Activated gamma-delta T cell treated with anti-CD3 and anti-CD28 coated beads, Interleukin-2, amount 50 U/mL, for 16 hours (primary cell): ENCODE data around the gene KAT2B.

Experiments used
- DNase-seq: peaks from one replicate; pipeline ENCODE4 v3.0.0-alpha.2; 2020; ENCODE audit warnings: low read depth

The KAT2B gene

DNA sequence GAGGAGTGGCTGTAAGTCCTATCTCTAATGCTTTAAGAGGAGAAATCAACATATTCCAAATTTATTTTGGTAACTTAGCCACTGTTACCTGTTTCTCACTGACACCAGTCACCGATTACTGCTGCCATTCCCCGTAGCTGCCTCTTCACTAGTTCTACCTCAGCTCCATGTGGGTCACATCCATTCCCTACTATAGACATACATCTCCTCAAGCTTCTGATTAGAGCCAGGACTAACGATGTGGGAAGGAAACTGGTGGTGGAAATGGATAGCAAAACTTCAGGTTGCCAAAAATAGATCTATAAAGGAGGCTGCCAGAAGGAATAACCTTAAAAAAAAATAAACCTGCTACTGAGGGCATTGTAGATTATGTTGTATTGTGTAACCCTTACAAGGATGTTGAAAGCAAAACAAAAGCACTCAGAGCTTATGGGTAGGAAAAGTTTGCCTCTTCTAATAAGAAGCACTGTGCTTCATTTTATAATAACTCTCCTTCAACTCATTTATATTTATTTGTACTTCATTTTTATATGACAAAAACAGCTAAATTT lies 56.0 kb downstream of the KAT2B start:
- no peak for DNase-seq

DNA sequence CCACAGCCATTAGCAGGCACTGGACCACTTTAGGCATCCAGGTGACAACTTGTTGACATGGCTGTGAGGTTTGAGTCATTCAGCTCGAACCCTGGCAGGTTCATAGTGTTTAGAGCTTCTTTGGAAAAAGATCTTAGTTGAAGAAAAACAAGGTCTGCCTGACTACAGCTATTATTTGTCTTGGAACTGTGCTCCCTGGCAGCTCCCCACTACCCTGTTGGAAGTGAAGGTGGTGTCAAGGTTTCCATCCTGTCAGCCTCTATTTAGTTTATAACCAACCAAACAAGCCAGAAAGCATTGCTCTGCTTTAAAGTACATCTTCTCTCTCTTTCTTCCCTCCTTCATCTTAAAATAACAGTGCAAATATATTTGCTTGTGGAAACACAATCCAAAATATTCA lies 56.8 kb downstream of the KAT2B start:
- DNase-seq, result no peak

DNA sequence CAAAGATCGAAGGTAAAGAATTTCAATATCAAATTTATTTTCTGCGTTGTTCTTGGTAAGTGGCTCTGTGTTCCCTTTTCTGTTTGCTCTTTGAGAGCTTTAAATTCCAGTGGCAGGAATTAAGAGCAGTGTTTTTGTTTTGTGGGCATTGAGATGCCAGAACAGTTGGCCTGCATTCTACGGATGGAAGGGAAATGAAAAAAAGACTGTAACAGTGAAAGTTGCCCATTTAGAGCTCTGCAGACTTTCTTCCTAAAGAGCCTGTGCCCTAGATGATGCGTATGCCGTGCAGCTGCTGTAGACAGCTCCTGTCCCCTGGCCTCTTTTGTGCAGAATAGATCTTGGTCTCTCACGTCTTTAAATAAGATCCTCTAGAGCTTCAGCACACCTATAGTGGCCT lies 58.8 kb downstream of the KAT2B start:
- DNase-seq, result no peak

DNA sequence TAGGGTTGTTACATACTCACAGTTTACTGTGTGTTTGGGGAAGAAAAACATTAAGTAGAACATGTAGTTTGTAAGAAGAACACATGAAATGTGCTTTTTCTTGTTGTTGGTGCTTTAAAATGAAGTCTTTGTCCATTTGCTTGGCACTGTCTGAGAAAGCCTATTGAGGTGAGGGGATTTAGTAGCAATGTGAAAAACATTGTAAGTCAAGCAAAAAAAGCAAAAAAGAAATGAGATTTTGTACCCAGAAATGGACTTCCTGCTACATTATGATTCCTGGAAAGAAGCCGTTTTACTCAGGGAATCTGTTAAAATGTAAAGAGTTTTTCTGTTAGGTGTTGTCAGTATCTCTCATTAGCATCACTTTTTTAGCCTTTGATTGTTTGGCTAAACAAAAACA lies 59.9 kb downstream of the KAT2B start:
- DNase-seq, result no peak

DNA sequence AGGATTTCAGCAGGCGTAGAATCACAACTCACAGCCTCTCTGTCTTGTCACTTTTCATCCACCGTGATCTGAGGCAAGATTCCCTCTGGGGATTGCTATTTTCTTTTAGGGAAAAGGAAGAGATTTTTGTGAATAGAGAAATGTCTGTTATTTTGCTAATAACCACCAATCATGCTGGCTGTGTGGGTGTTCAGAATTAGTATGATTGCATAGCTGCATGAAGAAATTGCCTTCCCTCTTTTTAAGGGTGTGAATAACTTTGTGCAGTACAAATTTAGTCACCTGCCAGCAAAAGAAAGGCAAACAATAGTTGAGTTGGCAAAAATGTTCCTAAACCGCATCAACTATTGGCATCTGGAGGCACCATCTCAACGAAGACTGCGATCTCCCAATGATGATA lies 60.8 kb downstream of the KAT2B start:
- DNase-seq, result no peak

DNA sequence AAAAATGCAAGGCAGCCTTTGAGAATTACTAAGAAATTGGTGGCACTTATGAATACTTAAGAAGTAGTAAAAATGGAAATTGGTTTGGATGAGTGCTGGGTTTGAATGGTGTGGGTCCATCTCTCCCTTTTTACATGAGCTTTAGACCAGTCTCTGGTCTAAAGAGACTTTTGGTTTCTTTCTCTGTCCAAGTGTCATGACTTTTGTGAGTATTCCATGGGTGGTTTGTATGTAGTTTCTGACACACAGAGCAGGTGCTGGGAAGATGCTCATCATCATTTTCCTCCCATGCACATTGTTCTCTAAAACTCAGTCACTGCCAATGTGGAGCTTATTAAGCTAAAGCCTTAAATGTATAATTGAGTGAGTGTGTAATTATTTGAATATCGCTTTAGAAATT lies 63.5 kb downstream of the KAT2B start:
- DNase-seq, result no peak

DNA sequence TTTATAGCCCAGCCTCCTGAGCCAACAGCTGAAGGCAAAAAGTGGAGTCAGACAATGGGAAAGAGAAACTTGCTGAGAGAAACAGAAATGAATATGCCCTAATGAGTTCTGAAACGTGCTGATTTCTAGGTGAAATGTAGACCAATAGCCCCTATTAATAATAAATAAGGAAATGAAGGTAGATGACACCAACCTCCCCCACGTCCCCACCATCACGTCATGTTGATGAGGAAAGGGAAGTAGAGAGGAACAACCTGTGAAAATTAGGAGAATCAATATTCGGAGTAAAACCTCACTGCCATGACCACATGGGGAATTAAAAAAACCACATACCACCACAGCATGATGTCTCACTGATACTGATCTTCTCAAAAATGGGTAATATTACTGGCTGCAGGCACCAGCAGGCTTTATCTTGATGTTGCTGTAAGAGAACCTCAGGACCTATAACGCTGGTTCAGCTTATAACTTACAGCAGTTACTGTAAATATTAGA lies 64.0 kb downstream of the KAT2B start:
- peak; percentile 12 for DNase-seq

DNA sequence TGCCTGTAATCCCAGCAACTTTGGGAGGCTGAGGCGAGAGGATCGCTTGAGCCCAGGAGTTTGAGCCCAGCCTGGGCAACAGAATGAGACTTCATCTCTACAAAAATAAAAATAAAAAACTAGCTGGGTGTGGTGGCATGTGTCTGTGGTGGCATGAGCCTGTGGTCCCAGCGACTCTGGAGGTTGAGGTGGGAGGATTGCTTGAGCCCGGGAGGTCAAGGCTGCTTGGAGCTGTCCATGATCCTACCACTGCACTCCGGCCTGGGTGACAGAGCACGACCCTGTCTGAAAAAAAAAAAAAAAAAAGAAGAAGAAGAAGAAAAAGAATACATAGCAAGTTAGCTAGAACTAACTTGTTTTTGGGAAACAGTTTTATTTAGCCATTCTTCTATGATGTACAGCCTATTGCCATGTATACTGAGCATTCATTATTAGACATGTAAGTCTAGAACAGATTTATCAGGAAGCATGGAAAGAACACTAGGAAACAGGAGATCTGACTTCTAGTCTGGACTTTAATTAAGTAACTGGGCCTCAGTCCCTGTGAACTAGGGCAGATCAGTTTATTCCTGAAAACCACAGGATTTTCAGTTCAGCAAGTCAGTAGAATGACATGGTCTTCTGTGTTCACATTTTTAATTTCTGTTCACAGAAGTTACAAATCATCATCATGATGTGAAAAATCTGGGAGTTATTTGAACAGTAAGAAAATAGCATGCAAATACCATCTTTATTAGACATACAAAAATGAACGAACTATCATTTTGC lies 65.5 kb downstream of the KAT2B start:
- no peak for DNase-seq

DNA sequence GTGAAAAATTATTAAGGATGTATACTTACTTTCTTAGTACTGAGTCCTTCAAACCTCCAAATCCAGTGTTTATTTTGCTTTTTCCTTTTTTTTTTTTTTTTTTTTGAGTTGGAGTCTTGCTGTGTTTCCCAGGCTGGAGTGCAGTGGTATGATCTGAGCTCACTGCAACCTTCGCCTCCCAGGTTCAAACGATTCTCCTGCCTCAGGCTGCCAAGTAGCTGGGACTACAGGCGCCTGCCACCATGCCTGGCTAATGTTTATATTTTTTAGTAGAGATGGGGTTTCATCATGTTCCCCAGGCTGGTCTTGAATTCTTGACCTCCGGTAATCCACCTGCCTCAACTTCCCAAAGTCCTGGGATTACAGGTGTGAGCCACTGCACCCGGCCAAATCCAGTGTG lies 67.5 kb downstream of the KAT2B start:
- no peak for DNase-seq

DNA sequence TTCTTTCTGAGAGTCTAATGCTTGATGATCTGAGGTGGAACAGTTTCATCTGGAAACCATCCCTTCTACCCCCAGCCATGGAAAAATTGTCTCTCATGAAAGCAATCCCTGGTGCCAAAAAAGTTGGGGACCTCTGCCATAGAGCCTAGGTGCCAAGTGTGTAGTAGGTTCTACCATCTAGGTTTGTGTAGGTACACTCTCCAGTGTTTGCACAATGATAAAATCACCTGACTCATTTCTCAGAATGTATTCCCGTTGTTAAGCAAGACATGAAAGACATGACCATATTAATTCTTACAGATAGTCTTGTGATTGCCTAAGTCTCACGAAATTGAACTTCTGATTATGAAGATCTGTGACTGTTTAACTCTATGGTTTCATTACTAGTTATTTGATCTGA lies 68.6 kb downstream of the KAT2B start:
- DNase-seq, result no peak

DNA sequence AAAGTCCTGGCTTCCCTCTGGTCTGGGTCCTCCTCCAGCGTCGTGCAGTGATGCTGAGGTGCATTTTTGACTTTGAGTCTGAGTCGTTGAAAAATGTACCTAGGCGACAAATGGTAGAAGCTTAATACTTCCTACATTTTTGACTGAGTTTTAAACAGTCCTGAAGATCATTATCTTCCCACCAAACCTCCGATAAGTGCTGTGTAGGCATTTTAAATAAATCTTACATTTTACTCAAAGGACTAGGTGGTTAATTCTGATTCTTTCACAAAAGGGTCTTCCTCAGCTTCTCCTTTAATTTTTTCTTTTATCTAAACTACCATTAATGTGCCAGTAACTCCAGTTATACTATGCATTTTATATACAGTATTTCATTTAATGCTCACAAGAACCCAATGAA lies 70.6 kb downstream of the KAT2B start:
- no peak for DNase-seq

DNA sequence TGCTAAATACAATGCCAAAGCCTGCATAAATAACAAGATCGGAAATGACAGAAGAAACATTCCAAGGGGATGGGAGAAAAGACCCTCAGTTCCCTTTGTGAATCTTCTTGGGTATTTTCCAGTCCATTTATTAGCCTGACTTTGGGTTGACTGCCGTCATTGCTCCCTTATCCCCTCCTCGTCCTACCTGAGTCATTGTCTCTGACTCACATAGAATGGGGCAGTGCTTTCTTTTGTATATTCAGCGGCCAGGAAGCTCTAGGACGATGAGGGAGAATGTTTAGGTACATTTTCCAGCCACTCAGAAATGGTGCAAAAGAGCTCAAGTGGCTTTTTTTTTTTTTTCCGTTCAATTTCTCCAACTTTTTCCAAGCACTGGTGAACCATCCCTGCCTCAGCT lies 71.6 kb downstream of the KAT2B start:
- DNase-seq, result no peak

DNA sequence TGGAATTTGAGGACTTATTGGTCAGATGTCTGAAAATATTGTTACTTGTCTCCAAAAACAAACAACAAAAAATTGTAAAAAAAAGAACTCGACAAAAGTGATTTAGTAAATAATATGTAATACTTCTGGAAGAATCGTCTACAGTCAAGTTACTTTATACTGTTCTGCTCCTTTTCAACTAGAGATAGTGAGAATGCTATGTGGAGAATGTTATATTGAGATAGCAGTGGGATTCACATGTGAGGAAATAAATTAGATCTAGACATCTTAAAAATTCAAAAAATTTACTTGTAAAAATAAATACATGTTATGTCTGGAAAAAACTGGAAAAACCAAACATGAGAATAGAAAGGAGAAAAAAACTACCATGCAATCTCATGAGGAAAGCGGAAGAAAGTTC lies 80.8 kb downstream of the KAT2B start:
- DNase-seq, result no peak

DNA sequence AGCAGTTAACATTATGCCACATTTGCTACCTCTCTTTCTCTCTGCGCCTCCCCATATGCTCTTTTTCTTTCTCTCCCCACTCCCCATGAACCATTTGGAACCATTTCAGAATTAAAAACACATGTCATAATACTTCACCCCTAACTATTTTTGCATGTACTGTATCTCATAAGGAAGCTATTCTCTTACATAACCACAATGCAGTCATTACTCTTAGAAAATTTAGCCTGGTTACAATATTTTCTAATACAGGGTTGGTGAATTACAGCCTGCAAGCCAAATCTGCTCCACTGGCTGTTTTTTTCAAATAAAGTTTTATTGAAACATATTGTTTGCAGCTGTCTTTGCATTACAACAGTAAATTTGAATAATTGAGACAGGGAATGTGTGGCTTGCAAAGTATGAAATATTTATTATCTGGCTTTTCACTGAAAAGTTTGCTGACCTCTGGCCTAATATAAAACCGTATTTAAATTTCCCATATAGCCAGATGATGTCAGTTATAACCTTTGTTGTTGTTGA lies 82.9 kb downstream of the KAT2B start:
- DNase-seq, result no peak

DNA sequence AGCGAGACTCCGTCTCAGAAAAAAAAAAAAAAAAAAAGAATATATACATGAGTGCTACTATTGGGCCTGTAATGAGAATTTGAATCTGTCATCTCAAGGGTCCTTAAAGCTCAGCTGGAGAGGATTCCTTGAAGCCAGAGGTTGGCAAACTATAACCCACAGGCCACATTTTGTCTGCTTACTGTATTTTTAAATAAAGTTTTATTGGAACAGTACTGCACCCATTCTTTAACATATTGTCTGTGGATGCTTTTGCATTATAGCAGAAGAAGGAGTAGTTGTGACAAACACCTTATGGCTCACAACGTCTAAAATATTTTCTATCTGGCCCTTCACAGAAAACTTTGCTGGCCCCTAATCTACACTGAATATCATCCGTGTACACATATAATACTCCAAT lies 85.0 kb downstream of the KAT2B start:
- DNase-seq, result no peak

DNA sequence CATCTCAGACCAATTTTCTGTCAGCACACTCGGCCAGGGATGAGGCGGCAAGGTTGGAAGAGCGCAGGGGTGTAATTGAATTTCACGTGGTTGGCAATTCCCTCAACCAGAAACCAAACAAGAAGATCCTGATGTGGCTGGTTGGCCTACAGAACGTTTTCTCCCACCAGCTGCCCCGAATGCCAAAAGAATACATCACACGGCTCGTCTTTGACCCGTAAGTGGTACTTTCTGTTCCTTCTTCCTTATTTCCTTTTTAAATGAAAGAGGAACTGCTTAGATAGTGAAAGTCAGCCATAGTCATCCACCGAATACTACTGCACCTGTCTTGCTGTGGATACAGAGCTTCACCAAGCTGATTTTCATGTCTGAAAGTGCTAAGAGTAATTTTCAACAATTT lies 85.7 kb downstream of the KAT2B start:
- DNase-seq, result no peak

DNA sequence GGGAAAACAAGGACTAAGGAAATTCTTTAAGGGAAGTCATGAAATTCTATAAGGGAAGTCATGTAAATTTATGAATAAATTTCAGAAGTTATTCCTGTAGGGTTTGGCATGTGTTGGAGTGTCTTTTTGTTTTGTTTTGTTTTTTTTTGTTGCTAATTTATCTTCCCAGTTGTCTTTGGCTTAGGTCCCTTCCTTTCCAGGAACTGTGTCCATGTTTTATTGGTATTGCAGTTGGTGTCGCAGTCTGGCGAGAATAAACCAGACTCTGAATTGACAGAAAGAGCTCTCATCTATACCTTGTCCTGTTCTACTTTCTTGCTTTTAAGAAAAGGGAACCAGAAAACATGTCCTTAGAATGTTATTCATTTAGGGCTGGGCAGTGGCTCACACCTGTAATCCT lies 88.1 kb downstream of the KAT2B start:
- DNase-seq, result no peak

DNA sequence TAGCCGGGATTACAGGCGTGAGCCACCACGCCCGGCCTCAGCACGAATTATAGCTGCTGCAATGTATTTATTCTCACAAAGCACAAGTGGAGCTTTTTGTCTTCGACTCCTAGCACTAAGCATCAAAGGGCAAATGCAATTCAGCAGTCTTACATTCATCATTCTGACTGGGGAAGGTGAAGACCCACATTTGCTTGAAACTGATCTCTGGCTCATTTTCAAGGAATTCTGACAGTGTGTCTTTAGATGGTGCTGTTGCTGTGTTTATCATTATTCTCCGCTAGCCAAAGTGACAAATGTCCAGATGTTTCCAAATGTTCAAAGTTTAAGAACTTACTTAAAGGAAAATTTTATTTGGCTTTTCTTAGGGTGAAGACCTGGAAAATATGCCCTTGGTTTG lies 89.9 kb downstream of the KAT2B start:
- no peak for DNase-seq

DNA sequence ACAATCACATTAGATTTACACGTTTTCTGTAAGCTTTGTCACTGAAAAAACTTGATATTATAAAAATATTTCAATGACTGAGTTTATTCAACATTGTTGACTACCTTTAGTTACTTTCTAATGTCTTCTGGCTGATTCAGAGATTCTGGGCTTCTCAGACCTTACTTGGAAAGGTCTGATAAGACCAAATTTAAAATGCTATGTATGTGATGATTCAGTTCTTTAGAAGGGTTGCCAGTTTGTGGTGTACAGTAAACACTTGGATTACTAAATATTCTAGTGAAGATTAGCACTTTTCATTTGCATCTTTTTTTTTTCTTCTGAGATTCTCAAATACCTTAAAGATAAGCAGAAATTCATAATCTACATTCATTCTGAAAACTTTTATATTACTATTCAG lies 96.0 kb downstream of the KAT2B start:
- no peak for DNase-seq

DNA sequence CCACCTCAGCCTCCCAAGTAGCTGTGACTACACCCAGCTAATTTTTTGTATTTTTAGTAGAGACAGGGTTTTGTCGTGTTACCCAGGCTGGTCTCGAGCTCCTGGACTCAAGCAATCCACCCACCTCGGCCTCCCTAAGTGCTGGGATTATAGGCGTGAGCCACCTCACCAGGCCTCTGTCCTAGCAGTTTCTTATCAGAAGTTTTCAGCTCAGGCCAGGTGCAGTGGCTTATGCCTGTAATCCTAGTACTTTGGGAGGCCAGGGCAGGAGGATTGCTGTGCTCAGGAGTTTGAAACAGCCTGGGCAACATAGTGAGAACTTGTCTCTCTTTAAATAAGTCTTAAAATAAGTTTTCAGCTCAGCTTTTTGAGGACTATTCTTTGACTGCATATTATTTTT lies 97.4 kb downstream of the KAT2B start:
- no peak for DNase-seq

DNA sequence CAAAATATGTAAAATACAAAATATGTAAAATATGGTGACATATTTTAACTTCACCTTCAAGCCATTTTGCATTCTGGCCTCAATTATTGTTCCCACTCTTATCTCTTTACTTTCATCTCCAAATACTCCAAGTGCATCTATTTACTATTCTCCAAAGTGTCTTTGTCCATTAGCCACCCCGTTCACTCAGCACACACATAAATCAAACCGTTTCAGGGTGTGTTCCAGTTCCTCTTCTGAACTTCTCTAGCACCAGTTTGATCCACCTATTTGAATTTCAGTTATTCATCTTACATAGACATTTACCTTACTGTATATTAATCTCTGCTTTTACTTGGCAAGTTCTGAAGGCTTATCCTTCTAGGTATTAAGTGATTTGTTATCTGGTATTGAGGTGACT lies 100.6 kb downstream of the KAT2B start:
- no peak for DNase-seq

DNA sequence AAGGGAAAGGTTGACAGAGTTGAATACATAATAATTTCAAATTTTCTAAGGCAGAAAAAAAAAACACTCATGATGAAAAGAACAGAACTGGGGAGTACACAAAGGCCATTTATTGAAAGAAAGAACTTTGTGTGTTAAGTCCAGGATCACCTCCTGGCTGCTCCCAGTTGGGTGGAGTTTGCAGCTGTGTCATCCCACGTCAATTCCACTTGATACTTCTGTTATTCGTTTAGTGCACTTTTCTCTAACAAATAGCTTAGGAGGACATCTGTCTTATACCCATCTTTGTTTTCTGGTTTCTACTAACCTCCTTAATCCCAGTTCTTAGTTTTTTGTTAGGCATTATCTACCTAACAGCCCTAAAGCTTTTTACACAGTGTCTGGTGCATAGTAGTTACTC lies 101.1 kb downstream of the KAT2B start:
- DNase-seq, result no peak

DNA sequence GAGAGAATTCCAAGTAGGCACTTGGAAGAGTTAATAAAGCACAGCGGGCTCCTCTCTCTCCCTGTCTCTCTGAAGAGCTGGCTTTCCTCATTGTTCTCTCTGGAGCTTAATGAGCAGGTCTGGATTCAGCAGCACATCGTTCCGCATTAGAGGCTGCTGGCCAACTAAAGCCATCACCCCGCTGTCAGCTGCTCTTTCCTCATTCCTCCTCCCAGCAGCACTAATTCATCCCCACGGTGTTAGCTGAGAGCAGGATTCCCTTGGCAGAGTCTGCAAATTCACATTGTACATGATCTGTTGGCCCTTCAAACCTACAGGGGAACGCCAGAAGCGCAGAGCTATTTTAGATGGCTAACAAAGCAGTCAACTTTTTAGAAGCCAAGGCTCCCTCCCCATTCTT lies 101.6 kb downstream of the KAT2B start:
- DNase-seq, result no peak

DNA sequence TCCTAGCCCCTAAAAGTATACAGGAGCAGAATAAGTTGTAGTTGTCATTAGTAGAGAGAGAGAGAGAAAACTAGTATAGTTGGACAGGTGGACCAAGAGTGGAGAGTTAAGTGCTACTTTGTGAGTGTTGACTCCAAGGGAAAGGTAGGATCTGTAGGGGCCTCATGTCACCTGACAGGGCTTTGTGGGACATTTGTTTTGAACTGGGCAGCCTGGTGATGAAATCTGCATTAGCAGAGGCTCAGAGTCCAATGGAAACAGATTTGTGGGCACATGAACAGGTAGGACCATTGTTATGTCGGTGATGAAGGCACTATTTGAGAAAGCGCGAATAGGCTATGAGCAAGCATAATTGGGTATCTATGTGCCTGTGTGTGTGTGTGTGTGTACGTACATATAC lies 102.3 kb downstream of the KAT2B start:
- DNase-seq, result no peak
